ENCODE data around the gene FRG1.
"Not testable (repeated sequence)": the region's sequence is repeated elsewhere in the genome, so short reads cannot be mapped to it uniquely, and the experiment has no call there.

FRG1 gene

DNA sequence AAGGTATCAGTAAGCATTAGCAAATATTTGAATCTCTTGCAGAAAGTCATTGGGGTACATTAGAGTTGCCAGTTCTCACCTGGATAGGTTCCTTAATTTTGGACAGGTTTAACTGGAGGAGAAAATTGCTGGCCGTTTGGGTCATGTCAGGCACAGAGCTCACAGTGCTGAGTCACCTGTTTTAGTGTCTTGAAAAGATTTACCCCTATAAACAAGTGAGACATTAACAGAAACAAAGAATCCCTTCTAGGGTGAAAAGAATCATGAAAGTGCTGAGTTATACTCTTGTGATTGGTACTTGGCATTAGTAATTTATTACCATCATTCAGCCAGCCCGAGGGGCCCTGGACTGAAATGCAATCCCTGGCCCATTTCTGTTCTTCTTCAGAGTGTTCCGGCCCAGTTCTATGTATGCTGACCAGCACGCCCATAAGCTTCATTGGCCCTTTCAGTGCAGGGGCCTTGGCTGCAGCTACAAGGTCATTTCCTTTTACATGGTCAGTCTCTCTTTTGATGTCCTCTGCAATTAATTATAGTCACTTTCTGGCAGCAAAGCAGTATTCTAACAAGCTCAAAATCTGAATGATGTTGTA lies 45.1 kb downstream of the FRG1 start:
- DNase-seq (ENCODE audit: low read depth) = not testable (repeated sequence)

DNA sequence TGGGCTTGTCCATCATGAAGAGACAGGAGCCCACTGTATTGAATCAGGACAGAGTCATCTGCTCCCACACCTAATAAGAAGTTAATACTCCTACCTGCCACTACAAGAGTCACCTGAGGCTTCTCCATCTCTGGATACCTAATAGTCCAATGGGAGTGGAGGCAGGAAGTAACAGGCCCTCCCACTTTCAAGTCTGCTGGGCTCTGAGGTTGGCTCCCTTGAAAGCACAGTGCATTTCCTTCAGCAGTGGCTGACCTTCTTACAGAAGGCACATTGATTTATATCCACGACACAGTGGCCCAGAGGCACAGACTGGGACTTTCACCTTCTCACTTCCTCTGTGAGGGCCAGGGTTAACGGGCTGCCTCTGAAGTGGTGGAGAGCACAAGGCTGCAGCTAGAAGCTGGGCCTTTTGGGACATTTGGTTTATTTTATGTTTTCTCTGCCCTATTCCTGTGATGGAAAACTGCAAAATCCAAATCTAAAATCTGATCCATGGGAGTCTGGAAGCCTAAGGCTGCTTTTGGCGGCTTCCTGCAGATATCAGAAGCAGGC lies 48.3 kb downstream of the FRG1 start:
- DNase-seq (ENCODE audit: low read depth) = no peak

DNA sequence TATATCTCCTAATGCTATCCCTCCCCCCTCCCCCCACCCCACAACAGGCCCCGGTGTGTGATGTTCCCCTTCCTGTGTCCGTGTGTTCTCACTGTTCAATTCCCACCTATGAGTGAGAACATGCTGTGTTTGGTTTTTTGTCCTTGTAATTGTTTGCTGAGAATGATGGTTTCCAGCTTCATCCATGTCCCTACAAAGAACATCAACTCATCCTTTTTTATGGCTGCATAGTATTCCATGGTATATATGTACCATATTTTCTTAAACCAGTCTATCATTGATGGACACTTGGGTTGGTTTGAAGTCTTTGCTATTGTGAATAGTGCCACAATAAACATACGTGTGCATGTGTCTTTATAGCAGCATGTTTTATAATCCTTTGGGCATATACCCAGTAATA lies 49.3 kb downstream of the FRG1 start:
- DNase-seq (ENCODE audit: low read depth) = not testable (repeated sequence)
